ENCODE results near the gene DPP3. TPM values are rescaled to one million over a fixed set of nuclear protein-coding genes. Genes with fewer than 3 reads are reported as not detected.

The DPP3 gene
- total RNA-seq, 1 donor from 2014 or later, result 60.0 TPM

- Mint-ChIP-seq H3K27me3 (ENCODE audit: low read depth, unreplicated experiment) (peaks cover 27% of the 10 kb centered on the region), H3K4me1 (ENCODE audit: low read depth, unreplicated experiment) (peaks cover under 1% of the 10 kb centered on the region), H3K27ac (ENCODE audit: unreplicated experiment) (no peak overlapping the region), H3K4me3 (ENCODE audit: unreplicated experiment) (no peak overlapping the region), H3K36me3 (ENCODE audit: low read depth, unreplicated experiment) (peaks cover 4% of the 10 kb centered on the region), H3K9me3 (ENCODE audit: unreplicated experiment) (no peaks in the 10 kb centered on the region)
- Histone ChIP-seq H3K79me2 (ENCODE audit: insufficient read depth, low read length) (no peaks in the 10 kb centered on the region), H3K27me3 (ENCODE audit: insufficient read depth, low read length) (peaks cover 2% of the 10 kb centered on the region), H3K4me2 (ENCODE audit: low read length) (no peak overlapping the region), H3K4me3 (ENCODE audit: insufficient read depth, low read depth, low read length) (no peak overlapping the region), H4K20me1 (ENCODE audit: insufficient read depth, low read length) (peaks cover 7% of the 10 kb centered on the region), H3K36me3 (ENCODE audit: insufficient read depth, low read length) (no peaks in the 10 kb centered on the region), H3K9me3 (ENCODE audit: insufficient read depth, low read depth, low read length) (no peaks in the 10 kb centered on the region), H3K27ac (ENCODE audit: low read depth, low read length) (no peak overlapping the region), H3K4me1 (ENCODE audit: insufficient read depth, low read length) (peaks cover 23% of the 10 kb centered on the region), H2AFZ (ENCODE audit: low read depth, low read length) (no peak overlapping the region), H3K9ac (ENCODE audit: low read length) (no peak overlapping the region)
- DNase-seq (ENCODE audit: low read depth) (no peak), FAIRE-seq (no peak)
- TF ChIP-seq EZH2 (IDR thresholded peaks at IDR 0.05; ENCODE audit: insufficient read depth, low read length), result no peak
- TF ChIP-seq, protein P1, sequence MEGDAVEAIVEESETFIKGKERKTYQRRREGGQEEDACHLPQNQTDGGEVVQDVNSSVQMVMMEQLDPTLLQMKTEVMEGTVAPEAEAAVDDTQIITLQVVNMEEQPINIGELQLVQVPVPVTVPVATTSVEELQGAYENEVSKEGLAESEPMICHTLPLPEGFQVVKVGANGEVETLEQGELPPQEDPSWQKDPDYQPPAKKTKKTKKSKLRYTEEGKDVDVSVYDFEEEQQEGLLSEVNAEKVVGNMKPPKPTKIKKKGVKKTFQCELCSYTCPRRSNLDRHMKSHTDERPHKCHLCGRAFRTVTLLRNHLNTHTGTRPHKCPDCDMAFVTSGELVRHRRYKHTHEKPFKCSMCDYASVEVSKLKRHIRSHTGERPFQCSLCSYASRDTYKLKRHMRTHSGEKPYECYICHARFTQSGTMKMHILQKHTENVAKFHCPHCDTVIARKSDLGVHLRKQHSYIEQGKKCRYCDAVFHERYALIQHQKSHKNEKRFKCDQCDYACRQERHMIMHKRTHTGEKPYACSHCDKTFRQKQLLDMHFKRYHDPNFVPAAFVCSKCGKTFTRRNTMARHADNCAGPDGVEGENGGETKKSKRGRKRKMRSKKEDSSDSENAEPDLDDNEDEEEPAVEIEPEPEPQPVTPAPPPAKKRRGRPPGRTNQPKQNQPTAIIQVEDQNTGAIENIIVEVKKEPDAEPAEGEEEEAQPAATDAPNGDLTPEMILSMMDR (IDR thresholded peaks at IDR 0.05; ENCODE audit: insufficient read depth, low read depth, low read length), result no peak
Measured at GRCh38 chr11:66547662-66548009, 67.4 kb downstream of the DPP3 start.

DNA sequence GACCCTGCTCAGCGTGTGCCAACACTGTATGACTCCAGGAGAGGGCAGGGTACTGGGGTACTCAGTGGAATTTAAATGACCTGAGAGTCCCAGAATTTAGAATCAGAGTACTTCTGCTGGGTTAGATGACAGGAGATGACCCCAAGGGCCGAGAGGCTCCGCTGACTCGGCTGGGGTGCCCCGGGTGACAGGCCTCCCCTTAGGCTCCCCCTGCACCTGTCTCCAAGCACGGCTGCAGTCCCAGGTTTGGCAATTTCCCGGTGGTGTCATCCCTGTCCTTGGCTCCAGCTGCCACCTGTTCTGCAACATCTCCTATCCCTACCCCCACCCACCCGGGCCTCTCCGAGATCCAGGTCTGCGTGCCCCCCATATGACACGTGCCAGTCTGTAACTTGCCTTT, 67.8 kb downstream of the DPP3 start:
- H3K27ac ChIP-seq (ENCODE audit: low read depth, low read length), result no peak overlapping the region
- Mint-ChIP-seq H3K4me1 (ENCODE audit: low read depth, unreplicated experiment) (no peaks in the 10 kb centered on the region), H3K27me3 (ENCODE audit: low read depth, unreplicated experiment) (peaks cover 27% of the 10 kb centered on the region), H3K9me3 (ENCODE audit: unreplicated experiment) (no peaks in the 10 kb centered on the region), H3K4me3 (ENCODE audit: unreplicated experiment) (no peak overlapping the region), H3K27ac (ENCODE audit: unreplicated experiment) (no peak overlapping the region), H3K36me3 (ENCODE audit: low read depth, unreplicated experiment) (peaks cover 4% of the 10 kb centered on the region)
- peaks cover 20% of the 10 kb centered on the region for H3K4me1 ChIP-seq (ENCODE audit: insufficient read depth, low read length)
- no peak overlapping the region for H2AFZ ChIP-seq (ENCODE audit: low read depth, low read length)
- H3K4me3 ChIP-seq (ENCODE audit: insufficient read depth, low read depth, low read length), result no peak overlapping the region
- no peaks in the 10 kb centered on the region for H3K79me2 ChIP-seq (ENCODE audit: insufficient read depth, low read length)
- no peaks in the 10 kb centered on the region for H3K9me3 ChIP-seq (ENCODE audit: insufficient read depth, low read depth, low read length)
- peaks cover 2% of the 10 kb centered on the region for H3K27me3 ChIP-seq (ENCODE audit: insufficient read depth, low read length)
- no peak for TF ChIP-seq EZH2 (IDR thresholded peaks at IDR 0.05; ENCODE audit: insufficient read depth, low read length)
- TF ChIP-seq, protein P1 (IDR thresholded peaks at IDR 0.05; ENCODE audit: insufficient read depth, low read depth, low read length), result no peak
- H3K36me3 ChIP-seq (ENCODE audit: insufficient read depth, low read length), result no peaks in the 10 kb centered on the region
- FAIRE-seq (no peak), DNase-seq (ENCODE audit: low read depth) (no peak)
- H3K9ac ChIP-seq (ENCODE audit: low read length), result no peak overlapping the region
- H3K4me2 ChIP-seq (ENCODE audit: low read length), result no peak overlapping the region
- peaks cover 4% of the 10 kb centered on the region for H4K20me1 ChIP-seq (ENCODE audit: insufficient read depth, low read length)

DNA sequence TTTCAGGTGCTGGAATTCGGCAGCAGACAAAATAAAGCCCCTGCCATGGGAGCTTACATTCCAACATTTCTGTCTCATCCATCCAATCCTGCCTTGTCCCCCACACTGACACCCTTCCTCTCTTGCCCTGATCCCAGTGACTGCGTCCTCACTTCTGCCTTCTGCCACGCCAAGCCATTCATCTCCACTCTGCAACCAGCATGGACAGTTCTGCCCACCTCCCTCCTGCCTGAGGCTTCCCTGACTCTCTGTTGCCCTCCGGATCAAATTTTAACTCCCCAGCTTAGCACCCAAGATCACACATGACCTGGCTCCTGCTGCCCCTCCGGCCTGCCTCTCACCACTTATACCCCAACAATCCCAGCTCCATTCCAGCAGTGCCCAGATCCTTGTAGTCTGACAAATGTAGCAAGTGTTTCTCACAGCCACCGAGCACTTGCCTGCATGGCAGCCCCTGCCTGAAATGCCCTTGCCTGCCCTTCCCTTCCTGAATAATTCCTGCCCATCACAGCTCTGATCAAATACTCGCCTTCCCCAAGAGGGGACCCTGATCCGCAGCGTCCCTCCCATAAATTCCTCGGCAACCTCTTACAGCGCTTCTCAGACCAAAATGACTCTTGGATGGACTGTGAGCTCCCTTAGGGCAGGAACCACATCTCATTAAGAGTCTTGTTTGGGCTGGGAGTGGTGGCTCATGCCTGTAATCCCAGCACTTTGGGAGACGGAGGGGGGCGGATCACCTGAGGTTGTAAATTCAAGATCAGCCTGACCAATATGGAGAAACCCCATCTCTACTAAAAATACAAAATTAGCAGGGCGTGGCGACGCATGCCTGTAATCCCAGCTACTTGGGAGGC, 68.8 kb downstream of the DPP3 start:
- Histone ChIP-seq H3K4me1 (ENCODE audit: insufficient read depth, low read length) (peaks cover 10% of the 10 kb centered on the region), H3K9me3 (ENCODE audit: insufficient read depth, low read depth, low read length) (no peaks in the 10 kb centered on the region), H2AFZ (ENCODE audit: low read depth, low read length) (no peak overlapping the region), H3K4me3 (ENCODE audit: insufficient read depth, low read depth, low read length) (no peak overlapping the region), H3K27ac (ENCODE audit: low read depth, low read length) (no peak overlapping the region), H4K20me1 (ENCODE audit: insufficient read depth, low read length) (no peaks in the 10 kb centered on the region), H3K27me3 (ENCODE audit: insufficient read depth, low read length) (peaks cover 2% of the 10 kb centered on the region), H3K4me2 (ENCODE audit: low read length) (no peak overlapping the region), H3K79me2 (ENCODE audit: insufficient read depth, low read length) (no peaks in the 10 kb centered on the region), H3K36me3 (ENCODE audit: insufficient read depth, low read length) (no peaks in the 10 kb centered on the region), H3K9ac (ENCODE audit: low read length) (no peak overlapping the region)
- no peaks in the 10 kb centered on the region for H3K9me3 Mint-ChIP-seq (ENCODE audit: unreplicated experiment)
- peaks cover 2% of the 10 kb centered on the region for H3K36me3 Mint-ChIP-seq (ENCODE audit: low read depth, unreplicated experiment)
- H3K4me1 Mint-ChIP-seq (ENCODE audit: low read depth, unreplicated experiment), result no peaks in the 10 kb centered on the region
- H3K4me3 Mint-ChIP-seq (ENCODE audit: unreplicated experiment), result no peak overlapping the region
- peaks cover 27% of the 10 kb centered on the region for H3K27me3 Mint-ChIP-seq (ENCODE audit: low read depth, unreplicated experiment)
- FAIRE-seq (no peak), DNase-seq (ENCODE audit: low read depth) (no peak)
- no peak overlapping the region for H3K27ac Mint-ChIP-seq (ENCODE audit: unreplicated experiment)
- no peak for TF ChIP-seq EZH2 (IDR thresholded peaks at IDR 0.05; ENCODE audit: insufficient read depth, low read length)
- TF ChIP-seq, protein P1 (IDR thresholded peaks at IDR 0.05; ENCODE audit: insufficient read depth, low read depth, low read length), result no peak
